DMS 273 treated with DMSO at 0.1 percent for 48 hours (cell line): ENCODE measurements around the gene RICTOR.
"Not testable (repeated sequence)": the region's sequence is repeated elsewhere in the genome, so short reads cannot be mapped to it uniquely, and the experiment has no call there.

ENCODE experiments used
- DNase-seq: peaks from one replicate; lab custom pipeline; 2025; lab: John Stamatoyannopoulos, UW

RICTOR gene

GRCh38 chr5:39013938-39014337 is 60.3 kb downstream of the RICTOR start:
- DNase-seq: no peak

DNA sequence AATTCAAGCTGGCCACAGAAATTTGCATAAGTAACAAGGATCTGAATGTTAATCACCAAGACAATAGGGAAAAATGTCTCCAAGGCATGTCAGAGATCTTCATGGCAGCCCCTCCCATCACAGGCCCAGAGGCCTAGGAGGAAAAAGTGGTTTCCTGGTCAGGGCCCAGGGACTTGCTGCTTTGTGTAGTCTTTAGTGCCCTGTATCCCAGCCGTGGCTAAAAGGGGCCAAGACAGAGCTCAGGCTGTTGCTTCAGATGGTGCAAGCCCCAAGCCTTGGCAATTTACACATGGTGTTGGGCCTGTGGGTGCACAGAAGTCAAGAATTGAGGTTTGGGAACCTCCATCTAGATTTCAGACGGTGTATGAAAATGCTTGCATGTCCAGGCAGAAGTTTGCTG is 63.2 kb downstream of the RICTOR start:
- not testable (repeated sequence) for DNase-seq

DNA sequence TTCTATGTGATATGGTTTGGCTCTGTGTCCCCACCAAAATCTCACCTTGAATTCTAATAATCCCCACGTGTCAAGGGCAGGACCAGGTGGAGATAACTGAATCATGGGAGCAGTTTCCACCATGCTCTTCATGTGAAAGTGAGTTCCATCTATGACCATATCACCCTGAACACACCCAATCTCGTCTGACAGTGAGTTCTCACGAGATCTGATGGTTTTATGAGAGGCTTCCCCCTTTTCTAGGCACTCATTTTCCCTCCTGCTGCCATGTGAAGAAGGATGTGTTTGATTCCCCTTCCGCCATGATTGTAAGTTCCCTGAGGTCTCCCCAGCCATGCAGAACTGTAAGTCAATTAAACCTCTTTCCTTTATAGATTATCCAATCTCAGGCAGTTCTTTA is 64.2 kb downstream of the RICTOR start:
- no peak for DNase-seq

GRCh38 chr5:39009280-39009679 is 64.9 kb downstream of the RICTOR start:
- no peak for DNase-seq

- DNase-seq: no peak
These were observed 67.5 kb downstream of the RICTOR start for GRCh38 chr5:39006650-39007049.

- no peak for DNase-seq
These were observed 68.5 kb downstream of the RICTOR start for GRCh38 chr5:39005566-39006232.

DNA sequence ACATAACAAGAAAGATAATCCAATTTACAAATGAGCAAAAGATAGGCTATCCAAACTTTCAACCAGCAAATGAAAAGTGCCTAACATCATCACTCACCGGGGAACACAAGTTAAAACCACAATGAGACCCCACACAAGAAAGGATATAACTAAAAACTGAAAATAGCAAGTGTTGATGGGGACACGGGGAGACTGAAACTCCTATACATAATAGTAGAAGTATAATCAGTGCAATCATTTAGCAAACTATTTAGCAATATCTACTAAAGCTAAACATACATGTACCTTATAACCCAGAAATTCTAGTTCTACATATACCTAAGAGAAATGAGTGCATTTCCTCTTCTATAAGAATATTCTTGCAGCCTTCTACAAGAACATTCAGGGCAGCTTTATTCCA is 72.5 kb downstream of the RICTOR start:
- no peak for DNase-seq

- DNase-seq: no peak
These were observed 75.2 kb downstream of the RICTOR start for GRCh38 chr5:38999037-38999436.

- no peak for DNase-seq
These were observed 76.6 kb downstream of the RICTOR start for GRCh38 chr5:38997591-38997990.

GRCh38 chr5:38996123-38996522 is 78.1 kb downstream of the RICTOR start:
- no peak for DNase-seq

GRCh38 chr5:38994324-38994927 is 79.8 kb downstream of the RICTOR start:
- DNase-seq: no peak

GRCh38 chr5:38989974-38990719 is 84.1 kb downstream of the RICTOR start:
- DNase-seq: not testable (repeated sequence)

DNA sequence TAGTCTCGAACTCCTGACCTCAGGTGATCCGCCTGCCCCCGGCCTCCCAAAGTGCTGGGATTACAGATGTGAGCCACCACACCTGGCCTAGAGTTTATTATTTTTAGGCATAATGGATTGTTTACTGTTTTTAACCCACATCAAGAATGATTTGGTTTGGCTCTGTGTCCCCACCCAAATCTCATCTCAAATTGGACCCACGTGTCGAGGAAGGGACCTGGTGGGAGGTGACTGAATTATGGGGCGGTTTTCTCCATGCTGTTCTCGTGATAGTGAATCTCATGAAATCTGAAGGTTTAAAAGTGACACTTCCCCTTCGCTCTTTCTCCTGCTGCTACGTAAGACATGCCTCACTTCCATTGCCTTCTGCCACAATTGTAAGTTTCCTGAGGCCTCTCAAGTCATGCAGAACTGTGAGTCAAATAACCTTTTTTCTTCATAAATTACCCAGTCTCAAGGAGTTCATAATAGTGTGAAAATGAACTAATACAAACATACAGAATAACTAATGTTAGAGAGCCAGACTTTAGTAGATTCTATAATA is 88.2 kb downstream of the RICTOR start:
- no peak for DNase-seq

DNA sequence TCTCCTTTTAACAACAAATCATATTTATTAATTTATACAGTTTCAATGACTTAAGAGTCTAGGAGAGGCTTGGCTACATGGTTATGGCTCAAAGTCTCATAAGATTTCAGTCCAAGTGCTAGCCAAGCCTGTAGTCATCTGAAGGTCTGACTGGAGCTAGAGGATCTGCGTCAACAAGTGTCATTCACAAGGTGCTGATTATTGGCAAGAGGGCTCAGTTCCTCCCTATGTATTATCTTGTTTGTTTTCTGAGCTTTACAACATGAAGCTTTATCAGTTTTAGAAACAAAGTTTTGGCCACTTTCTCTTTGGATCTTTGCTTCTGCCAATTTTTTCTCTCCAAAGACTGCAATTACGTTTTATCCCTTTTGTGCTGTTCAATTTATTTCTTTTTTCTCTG is 94.7 kb downstream of the RICTOR start:
- no peak for DNase-seq

GRCh38 chr5:38978036-38978435 is 96.2 kb downstream of the RICTOR start:
- DNase-seq: no peak

GRCh38 chr5:38968665-38969064 is 105.5 kb downstream of the RICTOR start:
- DNase-seq: no peak

- DNase-seq: no peak
These were observed 112.5 kb downstream of the RICTOR start for GRCh38 chr5:38961691-38962090.

GRCh38 chr5:38953426-38954012 is 120.7 kb downstream of the RICTOR start:
- no peak for DNase-seq

- DNase-seq: no peak
These were observed 125.7 kb downstream of the RICTOR start for GRCh38 chr5:38948501-38948900.

DNA sequence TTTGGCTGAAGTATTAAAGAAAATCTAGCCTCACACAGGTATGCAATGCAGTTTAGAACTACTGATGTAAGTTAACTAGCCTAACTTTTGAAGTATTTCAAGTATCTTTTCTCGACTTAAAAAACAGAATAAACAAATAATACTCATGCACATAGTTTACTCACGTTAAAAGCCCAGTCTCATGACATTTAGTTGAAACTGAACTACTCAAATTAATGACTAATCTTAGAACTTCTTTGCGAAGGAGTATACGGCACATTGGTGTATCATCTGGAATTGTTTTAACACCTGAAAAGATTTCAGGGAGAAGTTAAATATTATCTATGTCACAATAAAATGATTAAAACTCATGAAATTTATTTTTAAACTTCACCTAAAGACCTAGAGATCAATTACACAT is 129.9 kb downstream of the RICTOR start:
- no peak for DNase-seq

DNA sequence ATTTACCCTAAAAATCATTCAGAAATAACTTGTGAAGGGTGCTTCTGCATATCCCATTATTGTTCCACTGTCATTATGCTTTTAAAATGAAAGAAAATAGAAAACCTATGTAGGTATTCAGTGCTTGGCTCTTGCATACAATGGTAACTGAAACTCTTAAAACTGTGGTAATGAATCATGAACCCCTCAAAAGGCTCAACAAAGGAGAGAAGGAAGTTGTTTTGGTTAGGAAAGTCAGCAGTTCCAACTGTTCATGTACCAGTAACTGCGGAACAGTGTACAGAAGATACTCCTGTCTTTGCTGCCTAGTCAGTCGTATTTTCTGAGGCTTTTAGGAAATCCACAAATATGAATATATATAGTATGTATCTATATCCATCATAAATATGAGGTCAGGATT is 132.3 kb downstream of the RICTOR start:
- no peak for DNase-seq

GRCh38 chr5:38940230-38940858 is 133.9 kb downstream of the RICTOR start:
- DNase-seq: no peak
